Gastrocnemius medialis (tissue), 4 donors: ENCODE measurements around the gene RIMKLB. TPM values are rescaled to one million over a fixed set of nuclear protein-coding genes. Genes with fewer than 3 reads are reported as not detected.

Source experiments
- ATAC-seq, 2 donors: fragments of 150-250 bp; one replicate each; pipeline ENCODE4 v1.9.1; 2016
- DNase-seq, 2 donors: peaks; one replicate each; pipeline ENCODE4 v3.0.0-alpha.2; 2019
- H3K27ac ChIP-seq, 4 donors: fragments of 200-600 bp; sonication (generic); 1 replicate in 1 of 4; 2 replicates in 3 of 4; pipeline ENCODE4 v1.5.1; 2016 to 2018; ENCODE audit warnings: mild to moderate bottlenecking in 2 of 4, moderate library complexity in 1 of 4
- H3K27me3 ChIP-seq, 3 donors: fragments of 200-600 bp; sonication (generic) in 2 of 3; 1 replicate in 1 of 3; 2 replicates in 2 of 3; pipeline versions ENCODE4 v1.5.1 to v1.6.0; 2016 to 2019; ENCODE audit warnings: mild to moderate bottlenecking in 1 of 3, moderate library complexity in 1 of 3
- H3K36me3 ChIP-seq, 2 donors: fragments of 200-600 bp; sonication (generic) in 1 of 2; one replicate each; pipeline ENCODE4 v1.5.1; 2017 to 2018
- H3K4me1 ChIP-seq, 2 donors: fragments of 200-600 bp; sonication (generic) in 1 of 2; one replicate each; pipeline ENCODE4 v1.5.1; 2016 to 2017; ENCODE audit warnings: mild to moderate bottlenecking in 2 of 2
- H3K4me3 ChIP-seq, 4 donors: fragments of 200-600 bp; sonication (generic) in 3 of 4; 1 replicate in 1 of 4; 2 replicates in 3 of 4; pipeline ENCODE4 v1.5.1; 2016 to 2019; ENCODE audit warnings: mild to moderate bottlenecking in 2 of 4
- H3K9me3 ChIP-seq, 3 donors: fragments of 200-600 bp; sonication (generic) in 2 of 3; 1 replicate in 1 of 3; 2 replicates in 2 of 3; pipeline ENCODE4 v1.5.1; 2016 to 2019
- CTCF ChIP-seq, 5 experiments: fragments of 450-650 bp in 3 of 5; fragments of 200-600 bp in 2 of 5; sonication (generic) in 2 of 5; IDR thresholded peaks in 4 of 5; conservative IDR thresholded peaks in 1 of 5; 1 replicate in 4 of 5; 2 replicates in 1 of 5; pipeline ENCODE4 v1.5.1; 2016 to 2019; ENCODE audit warnings: antibody characterized with exemption in 5 of 5, mild to moderate bottlenecking in 3 of 5, moderate library complexity in 3 of 5
- POLR2A ChIP-seq, 2 donors: fragments of 450-650 bp; IDR thresholded peaks; one replicate each; pipeline ENCODE4 v1.6.1; 2017; ENCODE audit warnings: antibody characterized with exemption in 2 of 2, mild to moderate bottlenecking in 2 of 2, moderate library complexity in 2 of 2
- in situ Hi-C, 4 donors: fragments of 200-750 bp; cut with MboI; loops; one replicate each; pipeline versions ENCODE4 v1.15.0 to v1.8.0; 2017; ENCODE audit warnings: low sequenced_read_pairs in 4 of 4
- intact Hi-C: fragments of 100-400 bp; cut with DNase I; formaldehyde crosslinking; loops from one replicate; pipeline ENCODE4 v1.15.1; 2023; ENCODE audit warnings: low total_unique reads
- total RNA-seq, 4 donors: library from RNA; depleted of rRNA; stranded (reverse); fragments of >200 nt; gene quantifications; one replicate each; pipeline versions ENCODE4 v1.1.0 to v1.2.3, GENCODE V29; 2016

Gene RIMKLB
- total RNA-seq, 4 donors from 2014 or later = 6.9 to 13.7 (median 11.5) TPM

- ATAC-seq (no peak), DNase-seq (no peak)
- no peak for TF ChIP-seq POLR2A (IDR thresholded peaks at IDR 0.05)
- TF ChIP-seq CTCF (IDR thresholded peaks at IDR 0.05 in 4 of 5, conservative IDR thresholded peaks at IDR 0.05 in 1 of 5) = no peak
- Histone ChIP-seq H3K36me3 (no peaks in the 10 kb centered on the region), H3K9me3 (no peaks in the 10 kb centered on the region), H3K27ac (no peak overlapping the region), H3K27me3 (no peaks in the 10 kb centered on the region), H3K4me1 (no peaks in the 10 kb centered on the region), H3K4me3 (no peak overlapping the region)
- intact Hi-C loops = no loop called here
- in situ Hi-C loops = loop anchor here in 3 of 4 donors (25.0 kb wide), 2 partner anchors 361 to 386 kb away; no protein-coding TSS in a partner anchor
These were observed 21.1 kb upstream of the RIMKLB start for GRCh38 chr12:8676651-8677050.

DNA sequence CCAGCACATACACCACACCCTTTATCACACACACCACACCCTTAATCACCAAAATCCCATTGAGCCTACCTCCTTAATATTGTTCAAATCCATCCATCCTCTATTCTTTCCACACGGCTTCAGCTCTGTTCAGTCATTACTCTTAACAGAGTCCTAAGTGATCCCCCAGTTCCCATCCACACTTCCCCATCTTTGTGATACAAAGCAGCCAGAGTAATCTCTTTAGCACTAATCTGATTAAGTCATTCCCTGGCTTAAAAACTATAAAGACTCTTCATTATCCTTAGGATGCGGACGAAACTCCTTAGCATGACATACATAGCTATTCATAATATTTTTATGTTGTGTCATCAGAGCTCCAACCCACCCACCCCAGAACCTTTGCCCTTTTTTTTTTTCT is 20.4 kb upstream of the RIMKLB start:
- in situ Hi-C loops = loop anchor here in 3 of 4 donors (25.0 kb wide), 2 partner anchors 360 to 385 kb away; no protein-coding TSS in a partner anchor
- no peak for ATAC-seq

GRCh38 chr12:8678661-8679111 is 19.1 kb upstream of the RIMKLB start:
- Histone ChIP-seq H3K27me3 (no peaks in the 10 kb centered on the region), H3K9me3 (no peaks in the 10 kb centered on the region), H3K27ac (no peak overlapping the region), H3K36me3 (no peaks in the 10 kb centered on the region), H3K4me3 (no peak overlapping the region), H3K4me1 (no peaks in the 10 kb centered on the region)
- intact Hi-C loops = no loop called here
- DNase-seq = no peak
- in situ Hi-C loops = loop anchor here in 3 of 4 donors (25.0 kb wide), 2 partner anchors 359 to 384 kb away; no protein-coding TSS in a partner anchor
- no peak for ATAC-seq
- TF ChIP-seq POLR2A (IDR thresholded peaks at IDR 0.05) (no peak), CTCF (IDR thresholded peaks at IDR 0.05 in 4 of 5, conservative IDR thresholded peaks at IDR 0.05 in 1 of 5) (no peak)

More for the DNA sequence above, 20.4 kb upstream of the RIMKLB start:
- intact Hi-C loops = no loop called here
- Histone ChIP-seq H3K9me3 (no peaks in the 10 kb centered on the region), H3K4me3 (no peak overlapping the region), H3K27me3 (no peaks in the 10 kb centered on the region), H3K4me1 (no peaks in the 10 kb centered on the region), H3K36me3 (no peaks in the 10 kb centered on the region), H3K27ac (no peak overlapping the region)
- TF ChIP-seq CTCF (IDR thresholded peaks at IDR 0.05 in 4 of 5, conservative IDR thresholded peaks at IDR 0.05 in 1 of 5) (no peak), POLR2A (IDR thresholded peaks at IDR 0.05) (no peak)
- DNase-seq = no peak

GRCh38 chr12:8680533-8680932 is 17.3 kb upstream of the RIMKLB start:
- Histone ChIP-seq H3K4me3 (no peak overlapping the region), H3K4me1 (no peaks in the 10 kb centered on the region), H3K27me3 (no peaks in the 10 kb centered on the region), H3K9me3 (no peaks in the 10 kb centered on the region), H3K27ac (peak overlapping the region in 3 of 4 donors; percentile 45 to 62 (median 56)), H3K36me3 (no peaks in the 10 kb centered on the region)
- TF ChIP-seq POLR2A (IDR thresholded peaks at IDR 0.05) (no peak), CTCF (IDR thresholded peaks at IDR 0.05 in 4 of 5, conservative IDR thresholded peaks at IDR 0.05 in 1 of 5) (no peak)
- no peak for DNase-seq
- in situ Hi-C loops (loop anchor here (5.0 to 25.0 kb wide), 5 partner anchors 204 to 382 kb away; no protein-coding TSS in a partner anchor), intact Hi-C loops (loop anchor here (5.0 kb wide), 1 partner anchor 357 kb away; no protein-coding TSS in a partner anchor)
- no peak for ATAC-seq
